B cell (primary cell): ENCODE data around the gene KCNC1. TPM values are rescaled to one million over a fixed set of nuclear protein-coding genes. Genes with fewer than 3 reads are reported as not detected.

Experiments
- ATAC-seq: fragments of 200-7000 bp; cut with Tn5 transposase; one replicate; pipeline ENCODE4 v1.10.0; 2021; ENCODE audit warnings: low read depth, mild to moderate bottlenecking, moderate number of reproducible peaks, moderate library complexity
- CTCF ChIA-PET: fragments of 350-600 bp; sonication (Branson Sonifier 250); formaldehyde crosslinking; loops from one replicate; lab custom pipeline; 2021; ENCODE audit warnings: antibody characterized with exemption, inconsistent platforms; lab: Charles Lee
- POLR2A ChIA-PET: fragments of 350-600 bp; sonication (Branson Sonifier 250); formaldehyde crosslinking; loops from one replicate; lab custom pipeline; 2021; ENCODE audit warnings: antibody characterized with exemption; lab: Charles Lee
- DNase-seq: peaks from one replicate; pipeline ENCODE4 v3.0.0; 2013
- H2AFZ ChIP-seq: 2 replicates; pipeline ENCODE4 v1.6.1; 2012; ENCODE audit warnings: mild to moderate bottlenecking, low read depth, low read length; ENCODE audit not compliant: insufficient read depth, poor library complexity, severe bottlenecking
- H3K27ac ChIP-seq, 2 donors: 1 replicate in 1 of 2; 2 replicates in 1 of 2; pipeline ENCODE4 v1.5.1; 2012 to 2013; ENCODE audit warnings: low read length in 2 of 2, mild to moderate bottlenecking in 2 of 2, moderate library complexity in 1 of 2
- H3K27me3 ChIP-seq, 4 experiments: fragments of 200-600 bp in 1 of 4; sonication (generic) in 1 of 4; replicated peaks in 1 of 4; 1 replicate in 2 of 4; 2 replicates in 2 of 4; pipeline versions ENCODE4 v1.6.1 to v1.7.0; 2013 to 2016; ENCODE audit warnings: low read length in 3 of 4, mild to moderate bottlenecking in 2 of 4, mixed read lengths in 1 of 4, moderate library complexity in 1 of 4; ENCODE audit not compliant: insufficient read depth in 4 of 4, control insufficient read depth in 3 of 4; ENCODE audit errors: control extremely low read depth in 1 of 4
- H3K36me3 ChIP-seq, 2 experiments: replicated peaks in 1 of 2; 1 replicate in 1 of 2; 2 replicates in 1 of 2; pipeline versions ENCODE4 v1.6.1 to v1.7.1; 2013; ENCODE audit warnings: low read length in 1 of 2; ENCODE audit not compliant: insufficient read depth in 2 of 2, control insufficient read depth in 1 of 2; ENCODE audit errors: control extremely low read depth in 1 of 2, extremely low read depth in 1 of 2
- H3K4me1 ChIP-seq, 2 donors: fragments of 200-600 bp in 1 of 2; sonication (generic) in 1 of 2; 1 replicate in 1 of 2; 2 replicates in 1 of 2; pipeline versions ENCODE4 v1.5.1 to v1.6.1; 2013 to 2017; ENCODE audit warnings: low read length in 2 of 2; ENCODE audit not compliant: control insufficient read depth in 2 of 2, insufficient read depth in 2 of 2
- H3K4me2 ChIP-seq: replicated peaks from 2 replicates; pipeline ENCODE3; 2012; ENCODE audit warnings: mild to moderate bottlenecking, low read depth, low read length; ENCODE audit not compliant: poor library complexity, severe bottlenecking
- H3K4me3 ChIP-seq, 5 experiments: fragments of 200-600 bp in 1 of 5; sonication (generic) in 1 of 5; 1 replicate in 3 of 5; 2 replicates in 2 of 5; pipeline versions ENCODE4 v1.5.1 to v1.7.0; 2011 to 2016; ENCODE audit warnings: low read length in 4 of 5, mild to moderate bottlenecking in 4 of 5, low read depth in 2 of 5, control low read depth in 1 of 5, moderate library complexity in 1 of 5; ENCODE audit not compliant: insufficient read depth in 1 of 5; ENCODE audit errors: control extremely low read depth in 1 of 5, extremely low read depth in 1 of 5
- H3K79me2 ChIP-seq: fragments of 200-600 bp; sonication (generic); one replicate; pipeline ENCODE4 v1.6.0; 2016; ENCODE audit warnings: low read length; ENCODE audit not compliant: control insufficient read depth, insufficient read depth
- H3K9ac ChIP-seq: fragments of 200-600 bp; sonication (generic); 2 replicates; pipeline ENCODE4 v1.6.1; 2017; ENCODE audit warnings: mild to moderate bottlenecking, low read length, moderate library complexity
- H3K9me3 ChIP-seq, 3 donors: one replicate each; pipeline versions ENCODE4 v1.6.1 to v1.7.1; 2013; ENCODE audit warnings: low read length in 2 of 3; ENCODE audit not compliant: control insufficient read depth in 2 of 3, insufficient read depth in 1 of 3; ENCODE audit errors: control extremely low read depth in 1 of 3
- H4K20me1 ChIP-seq: 2 replicates; pipeline ENCODE4 v1.6.0; 2012; ENCODE audit warnings: mild to moderate bottlenecking, low read length; ENCODE audit not compliant: insufficient read depth, control insufficient read depth, poor library complexity, severe bottlenecking
- H3K27ac Mint-ChIP-seq: one replicate; pipeline ENCODE4 v1.8.0; 2021; ENCODE audit warnings: mixed read lengths
- H3K27me3 Mint-ChIP-seq: one replicate; pipeline ENCODE4 v1.8.0; 2021; ENCODE audit warnings: mixed read lengths
- H3K4me1 Mint-ChIP-seq: one replicate; pipeline ENCODE4 v1.8.0; 2021; ENCODE audit warnings: mixed read lengths
- H3K4me3 Mint-ChIP-seq: one replicate; pipeline ENCODE4 v1.8.0; 2021; ENCODE audit warnings: mixed read lengths
- H3K9me3 Mint-ChIP-seq: one replicate; pipeline ENCODE4 v1.8.0; 2022; ENCODE audit warnings: mixed read lengths; ENCODE audit not compliant: insufficient read depth
- CTCF ChIP-seq: fragments of 200-600 bp; IDR thresholded peaks from one replicate; pipeline ENCODE4 v1.8.0; 2022; ENCODE audit warnings: antibody characterized with exemption, mild to moderate bottlenecking
- EZH2 ChIP-seq: IDR thresholded peaks from 2 replicates; pipeline ENCODE4 v1.6.1; 2012; ENCODE audit warnings: borderline replicate concordance, low read depth, mild to moderate bottlenecking, moderate library complexity, low read length; ENCODE audit not compliant: insufficient read depth, poor library complexity, severe bottlenecking
- whole genome bisulfite sequencing: methylation state at CpG from one replicate; pipeline ENCODE4 v1.1.5; 2013; ENCODE audit warnings: missing lambda C conversion rate; ENCODE audit not compliant: insufficient coverage; 5-methylcytosine and 5-hydroxymethylcytosine counted together
- intact Hi-C: fragments of 100-400 bp; cut with micrococcal nuclease; formaldehyde crosslinking; loops from one replicate; pipeline ENCODE4 v1.10.0; 2022
- polyA plus RNA-seq: library from polyadenylated mRNA; depleted of rRNA; stranded (reverse); fragments of >200 nt; gene quantifications from 2 replicates; pipeline ENCODE4 v1.2.3, GENCODE V29; 2012
- total RNA-seq, 2 donors: library from RNA; stranded (reverse); fragments of 120-200 nt in 1 of 2; gene quantifications; 1 replicate in 1 of 2; 2 replicates in 1 of 2; pipeline versions ENCODE4 v1.2.3 to v1.2.4, GENCODE V29; 2013 to 2022

KCNC1 gene
- total and polyA plus RNA-seq, 2 donors (not counting 1 experiment from before 2014, with no cell fraction given): not detected

GRCh38 chr11:17772704-17773600 is 38.4 kb downstream of the KCNC1 start:
- H3K27me3 ChIP-seq: no peaks in the 10 kb centered on the region
- DNase-seq (no peak), ATAC-seq (no peak)
- H3K27me3 Mint-ChIP-seq: no peaks in the 10 kb centered on the region
- no peak overlapping the region for H3K27ac Mint-ChIP-seq
- no peaks in the 10 kb centered on the region for H4K20me1 ChIP-seq
- H3K4me2 ChIP-seq: no peak overlapping the region
- no peak for TF ChIP-seq CTCF
- no peak for TF ChIP-seq EZH2
- no peak overlapping the region for H3K4me3 ChIP-seq
- intact Hi-C loops: no loop called here
- no peak overlapping the region for H3K4me3 Mint-ChIP-seq
- H3K79me2 ChIP-seq: no peaks in the 10 kb centered on the region
- no peak overlapping the region for H2AFZ ChIP-seq
- no peaks in the 10 kb centered on the region for H3K36me3 ChIP-seq
- no peaks in the 10 kb centered on the region for H3K4me1 Mint-ChIP-seq
- ChIA-PET POLR2A (no interaction called here), CTCF (no interaction called here)
- no peak overlapping the region for H3K9ac ChIP-seq
- 94% methylated on average over 22 of the region's 31 CpGs for WGBS
- no peaks in the 10 kb centered on the region for H3K9me3 Mint-ChIP-seq
- H3K27ac ChIP-seq: no peak overlapping the region
- H3K9me3 ChIP-seq: peaks cover 0 to 4% (median 0%) of the 10 kb centered on the region in 3 donors
- no peaks in the 10 kb centered on the region for H3K4me1 ChIP-seq

DNA sequence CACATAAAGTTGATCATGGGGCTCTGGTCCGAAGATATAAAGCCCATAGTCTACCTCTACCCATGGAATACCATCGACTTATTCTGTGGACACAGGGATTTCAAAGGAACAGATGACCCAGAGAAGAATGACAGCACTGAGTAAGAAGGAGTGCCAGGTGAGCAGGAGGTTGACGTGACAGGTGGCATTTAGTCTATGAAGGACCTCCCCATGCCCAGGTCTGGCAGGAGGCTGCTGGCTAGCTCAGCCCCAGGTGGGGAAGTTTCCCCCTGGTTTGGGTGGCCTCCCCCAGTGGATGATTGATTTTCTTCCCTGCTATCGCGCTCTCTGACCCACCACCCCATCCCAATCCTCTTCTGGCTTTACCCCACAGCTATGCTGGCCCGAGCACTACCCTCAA is 39.1 kb downstream of the KCNC1 start:
- CTCF ChIA-PET: no interaction called here
- no peak for DNase-seq
- no peak for ATAC-seq
- Histone ChIP-seq H3K4me2 (no peak overlapping the region), H3K9ac (no peak overlapping the region), H3K79me2 (no peaks in the 10 kb centered on the region), H3K4me3 (no peak overlapping the region), H3K27ac (no peak overlapping the region), H3K36me3 (no peaks in the 10 kb centered on the region), H2AFZ (no peak overlapping the region), H3K4me1 (no peaks in the 10 kb centered on the region), H3K27me3 (no peaks in the 10 kb centered on the region), H3K9me3 (peaks cover 0 to 4% (median 0%) of the 10 kb centered on the region in 3 donors), H4K20me1 (no peaks in the 10 kb centered on the region)
- Mint-ChIP-seq H3K27me3 (no peaks in the 10 kb centered on the region), H3K4me3 (no peak overlapping the region), H3K27ac (no peak overlapping the region), H3K9me3 (no peaks in the 10 kb centered on the region), H3K4me1 (no peaks in the 10 kb centered on the region)
- TF ChIP-seq CTCF (no peak), EZH2 (no peak)
- intact Hi-C loops: no loop called here
- POLR2A ChIA-PET: no interaction called here
- 89% methylated on average over 2 of the region's 6 CpGs for WGBS
